Measurements from ENCODE around the gene GUCY2D. TPM values are rescaled to one million over a fixed set of nuclear protein-coding genes. Genes with fewer than 3 reads are reported as not detected.

Gene GUCY2D
- total and polyA plus RNA-seq, 2 experiments from 2014 or later = 0.07 to 0.08 TPM

GRCh38 chr17:7995724-7996123, 6.7 kb upstream of the GUCY2D start:
- ATAC-seq = no peak
- H3K27me3 Mint-ChIP-seq (ENCODE audit: insufficient read depth, low read depth, poor library complexity) = peaks cover 7% of the 10 kb centered on the region
- H2AFZ ChIP-seq = no peak overlapping the region

GRCh38 chr17:7997186-7997585, 5.2 kb upstream of the GUCY2D start:
- Histone ChIP-seq H3K79me2 (replicated peaks; ENCODE audit: insufficient read depth) (no peaks in the 10 kb centered on the region), H2AFZ (no peak overlapping the region), H3K9me2 (ENCODE audit: insufficient read depth) (no peaks in the 10 kb centered on the region), H3F3A (replicated peaks; ENCODE audit: low read depth) (0 out of 2 replicates have a peak, but pooled peaks cover 3% of the 10 kb centered on the region), H3K4me3 (no peak overlapping the region), H3K27me3 (ENCODE audit: insufficient read depth) (peaks cover 35% of the 10 kb centered on the region), H3K4me2 (no peak overlapping the region), H4K20me1 (replicated peaks; ENCODE audit: insufficient read depth) (no peaks in the 10 kb centered on the region; the same call in 1 of the 2 replicates), H3K36me3 (ENCODE audit: insufficient read depth) (no peaks in the 10 kb centered on the region), H3K4me1 (ENCODE audit: insufficient read depth) (no peaks in the 10 kb centered on the region; the same call in 1 of the 2 replicates), H3K27ac (ENCODE audit: low read depth) (no peak overlapping the region)
- Mint-ChIP-seq H3K4me1 (peaks cover 8% of the 10 kb centered on the region; the same call in 2 of the 3 replicates), H3K9me3 (no peaks in the 10 kb centered on the region; the same call in 2 of the 3 replicates), H3K4me3 (no peak overlapping the region), H3K36me3 (ENCODE audit: low read depth) (no peaks in the 10 kb centered on the region; the same call in 2 of the 3 replicates), H3K27me3 (ENCODE audit: insufficient read depth, low read depth, poor library complexity) (peaks cover 10% of the 10 kb centered on the region), H3K27ac (no peak overlapping the region)
- TF ChIP-seq CREB1 (CRISPR knock-in tag; IDR thresholded peaks at IDR 0.05; ENCODE audit: low read depth) (no peak), ZNF331 (CRISPR knock-in tag; IDR thresholded peaks at IDR 0.05; ENCODE audit: low read depth) (no peak), ZNF462 (CRISPR knock-in tag; IDR thresholded peaks at IDR 0.05) (no peak), CTCF (conservative IDR thresholded peaks at IDR 0.05; ENCODE audit: low read depth in 2 of 2) (peak; percentile 68 to 76)
- DNase-seq (ENCODE audit: low spot score) (peak; percentile 90), ATAC-seq (peak; percentile 97)

More at GRCh38 chr17:7995724-7996123, 6.7 kb upstream of the GUCY2D start:
- no peak overlapping the region for H3K4me2 ChIP-seq
- no peak overlapping the region for H3K4me3 Mint-ChIP-seq
- DNase-seq (ENCODE audit: low spot score) = no peak
- H3K79me2 ChIP-seq (replicated peaks; ENCODE audit: insufficient read depth) = no peaks in the 10 kb centered on the region
- no peak overlapping the region for H3K27ac Mint-ChIP-seq
- TF ChIP-seq ZNF331 (CRISPR knock-in tag; IDR thresholded peaks at IDR 0.05; ENCODE audit: low read depth) (no peak), JUNB (IDR thresholded peaks at IDR 0.05; ENCODE audit: unreplicated experiment) (no peak), EZH2 (IDR thresholded peaks at IDR 0.05; ENCODE audit: low read depth, unreplicated experiment) (no peak)
- H3K27ac ChIP-seq (ENCODE audit: low read depth) = no peak overlapping the region
- no peaks in the 10 kb centered on the region for H3K9me2 ChIP-seq (ENCODE audit: insufficient read depth)
- no peaks in the 10 kb centered on the region for H3K4me1 ChIP-seq (ENCODE audit: insufficient read depth)
- H4K20me1 ChIP-seq (replicated peaks; ENCODE audit: insufficient read depth) = no peaks in the 10 kb centered on the region
- H3K9me3 Mint-ChIP-seq = peaks cover 5% of the 10 kb centered on the region; the same call in 2 of the 3 replicates
- peaks cover 4% of the 10 kb centered on the region; the same call in 1 of the 3 replicates for H3K4me1 Mint-ChIP-seq
- H3K27me3 ChIP-seq (ENCODE audit: insufficient read depth) = peaks cover 25% of the 10 kb centered on the region
- H3K36me3 ChIP-seq (ENCODE audit: insufficient read depth) = no peaks in the 10 kb centered on the region
- no peaks in the 10 kb centered on the region for H3K36me3 Mint-ChIP-seq (ENCODE audit: low read depth)
- no peak overlapping the region for H3K4me3 ChIP-seq
- no peaks in the 10 kb centered on the region for H3F3A ChIP-seq (replicated peaks; ENCODE audit: low read depth)

Measured in GM23338 (cell line).